H54 (cell line): ENCODE results near the gene AGAP1.

ENCODE experiments used
- DNase-seq: peaks from one replicate; pipeline ENCODE4 v3.0.0; 2011; ENCODE audit warnings: low spot score, mixed read lengths; ENCODE audit not compliant: insufficient read length
- FAIRE-seq: peaks from 3 replicates; lab custom pipeline; 2011; peaks lifted over from hg19 to GRCh38; lab: Jason Lieb, UNC
- POLR2A ChIP-seq: IDR thresholded peaks from 2 replicates; pipeline ENCODE4 v1.6.1; 2011; ENCODE audit warnings: low read depth, mild to moderate bottlenecking, low read length

The AGAP1 gene

DNA sequence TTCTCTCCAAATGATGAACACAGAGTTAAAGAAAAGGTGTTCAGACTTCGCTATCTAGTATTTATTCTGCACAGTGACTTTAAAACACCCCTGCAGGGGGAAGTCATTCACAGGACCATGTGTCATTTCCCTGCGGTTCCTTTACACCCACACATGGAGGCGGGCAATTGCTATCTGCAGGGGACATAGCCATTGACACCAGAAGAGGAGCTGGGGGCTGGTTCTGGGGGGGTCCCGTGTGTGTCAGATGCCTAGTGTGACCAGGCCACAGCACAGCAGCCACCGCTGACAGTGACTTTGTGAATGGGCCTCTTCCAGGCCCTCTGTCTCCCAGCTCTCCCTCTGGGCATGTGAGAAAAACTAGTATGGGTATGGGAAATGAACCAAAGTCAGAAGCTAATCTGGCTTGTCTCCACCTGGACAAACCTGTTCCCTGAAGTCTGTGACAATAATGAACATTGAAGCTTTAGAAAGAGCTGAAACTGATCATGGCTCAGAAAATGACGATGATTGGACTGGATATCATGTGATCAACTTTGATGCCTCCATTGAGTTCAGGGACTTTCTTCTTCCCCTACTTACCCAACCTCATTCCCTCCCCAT, 681.8 kb downstream of the AGAP1 start:
- TF ChIP-seq POLR2A: no peak
- FAIRE-seq (no peak), DNase-seq (no peak)

DNA sequence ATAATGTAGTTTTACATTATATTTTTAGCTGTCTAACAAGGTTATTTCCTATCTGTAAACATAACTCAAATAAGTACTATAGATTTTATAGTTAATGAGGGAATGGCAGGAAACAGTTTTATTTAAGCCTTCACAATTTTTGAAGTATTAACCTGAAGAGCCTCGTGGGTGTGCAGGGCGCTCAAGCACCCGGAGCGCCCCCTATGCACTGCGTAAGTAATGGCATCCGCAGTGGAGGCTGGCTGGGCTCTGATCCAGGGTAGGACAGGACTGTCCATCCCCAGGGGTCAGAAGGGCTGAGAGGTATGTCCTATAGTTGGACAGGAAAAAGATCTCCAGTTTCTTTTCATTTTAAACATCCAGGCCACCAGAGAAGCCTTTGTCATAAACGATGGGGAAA, 682.6 kb downstream of the AGAP1 start:
- TF ChIP-seq POLR2A: no peak
- no peak for FAIRE-seq
- no peak for DNase-seq

GRCh38 chr2:236176951-236177350, 683.1 kb downstream of the AGAP1 start:
- no peak for DNase-seq
- FAIRE-seq: no peak
- TF ChIP-seq POLR2A: no peak

DNA sequence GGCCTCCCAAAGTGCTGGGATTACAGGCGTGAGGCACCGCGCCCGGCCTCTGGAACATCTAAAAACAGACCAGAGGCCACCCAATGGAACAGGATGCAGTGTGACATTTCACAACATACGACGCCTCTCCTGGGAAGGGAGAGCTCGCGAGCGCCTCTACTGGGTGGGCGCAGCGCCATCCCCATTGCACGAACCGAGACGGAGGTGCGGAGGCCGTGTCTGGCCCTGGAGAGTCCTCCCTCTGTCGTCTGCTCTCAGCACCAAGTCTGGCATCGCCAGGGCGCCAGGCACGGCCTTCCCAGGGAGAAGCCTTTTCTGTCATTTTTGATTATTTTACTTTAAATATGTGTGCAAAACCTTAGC, 683.7 kb downstream of the AGAP1 start:
- FAIRE-seq: no peak
- no peak for DNase-seq
- no peak for TF ChIP-seq POLR2A

DNA sequence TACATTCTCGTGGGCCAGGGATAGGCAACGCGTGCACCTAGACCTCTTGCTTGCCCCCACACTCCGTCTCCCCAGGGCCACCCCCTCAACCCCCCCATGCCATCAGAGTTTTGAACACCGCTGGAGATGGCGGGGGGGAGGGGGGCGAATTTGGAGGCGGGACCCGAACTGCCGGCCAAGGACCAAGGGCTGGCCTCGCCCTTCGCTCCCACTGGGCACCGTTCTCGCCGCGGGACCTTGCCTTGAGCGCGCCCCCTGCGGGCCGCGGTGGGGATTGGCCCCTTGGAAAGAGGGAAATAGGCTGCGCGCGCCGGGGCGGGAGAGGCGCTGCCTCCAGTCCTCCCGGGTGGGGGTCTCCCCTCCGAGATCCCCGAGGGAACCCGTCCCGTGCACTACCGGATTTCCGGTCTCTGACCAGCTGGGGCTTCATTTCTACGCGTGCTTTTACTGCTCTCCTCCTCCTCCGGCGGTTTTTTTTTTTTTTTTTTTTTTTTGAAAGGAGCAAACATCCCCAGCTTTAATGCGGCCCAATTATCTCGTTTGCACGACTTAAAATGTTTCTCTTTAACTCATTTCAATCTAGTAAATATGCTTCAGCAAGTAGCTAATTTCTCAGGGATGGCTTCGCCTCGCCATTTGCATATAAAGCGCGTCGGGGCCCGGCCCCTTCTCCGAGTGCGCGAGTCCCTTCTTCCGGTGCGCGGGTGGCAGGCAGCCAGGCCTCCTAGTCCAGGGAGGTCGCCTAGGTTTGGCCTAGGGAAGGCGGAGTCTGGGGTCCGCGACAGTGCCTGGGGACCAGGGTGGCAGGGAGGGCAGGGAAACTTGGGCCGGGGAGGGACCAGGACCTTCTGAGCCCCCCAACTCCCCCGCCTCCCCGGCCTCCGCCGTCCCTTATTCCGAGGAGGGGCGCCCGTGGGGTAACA, 684.4 kb downstream of the AGAP1 start:
- peak; percentile 88 for DNase-seq

GRCh38 chr2:236178890-236179235, 685.0 kb downstream of the AGAP1 start:
- TF ChIP-seq POLR2A: no peak
- DNase-seq (no peak), FAIRE-seq (no peak)

More for the DNA sequence above, 684.4 kb downstream of the AGAP1 start:
- no peak for TF ChIP-seq POLR2A
- FAIRE-seq: no peak

GRCh38 chr2:236179236-236180075, 685.6 kb downstream of the AGAP1 start:
- FAIRE-seq (no peak), DNase-seq (no peak)
- TF ChIP-seq POLR2A: no peak

DNA sequence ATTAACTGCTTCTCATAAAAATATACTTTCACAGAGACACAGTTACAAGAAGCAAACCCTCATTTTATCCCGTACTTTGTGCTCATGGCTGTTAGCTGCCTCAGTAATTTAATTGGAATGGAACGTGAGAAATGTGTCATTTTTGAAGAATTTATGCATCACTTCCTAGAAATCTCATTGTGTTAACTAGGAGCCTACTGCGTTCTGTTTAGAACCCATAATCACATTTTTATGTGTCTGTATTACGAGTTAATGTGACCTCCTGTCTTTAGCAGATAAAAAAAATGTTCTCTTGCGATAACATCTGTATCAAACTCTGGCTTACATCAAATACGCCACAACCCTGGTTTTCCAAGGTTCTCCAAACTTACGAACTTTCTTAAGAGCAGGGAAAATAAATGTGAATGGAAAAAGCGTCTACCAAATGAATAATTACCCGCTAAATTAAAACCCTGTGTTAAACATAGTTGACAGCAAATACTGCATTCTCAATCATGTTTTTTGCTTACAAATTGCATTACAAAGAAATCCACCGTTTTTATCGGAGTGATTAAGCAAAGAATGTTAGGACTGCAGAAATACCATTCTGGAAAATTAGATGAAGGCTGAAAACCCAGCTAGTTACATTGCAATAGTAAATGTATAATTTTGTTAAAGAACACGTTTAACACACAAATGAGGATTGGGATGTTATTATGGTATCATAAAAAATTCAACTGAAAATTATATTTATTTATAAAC, 686.4 kb downstream of the AGAP1 start:
- FAIRE-seq (no peak), DNase-seq (no peak)
- no peak for TF ChIP-seq POLR2A

GRCh38 chr2:236180831-236181453, 687.1 kb downstream of the AGAP1 start:
- FAIRE-seq (no peak), DNase-seq (peak; percentile 83)
- TF ChIP-seq POLR2A: no peak
